Nephron progenitor cell (in vitro differentiated cells): ENCODE data around the gene COL9A3.
A peak's percentile ranks its signal among the peaks of the same experiment; 100 is the strongest.

ENCODE experiments used
- DNase-seq: peaks from one replicate; pipeline ENCODE4 v3.0.0; 2021
- H3K27ac Mint-ChIP-seq: 2 replicates; pipeline ENCODE4 v1.8.0; 2021; ENCODE audit warnings: mild to moderate bottlenecking, moderate library complexity, mixed read lengths
- H3K27me3 Mint-ChIP-seq: 2 replicates; pipeline ENCODE4 v1.8.0; 2021; ENCODE audit warnings: mild to moderate bottlenecking, low read depth, mixed read lengths; ENCODE audit not compliant: poor library complexity
- H3K36me3 Mint-ChIP-seq: 2 replicates; pipeline ENCODE4 v1.8.0; 2021; ENCODE audit warnings: low read depth, mixed read lengths
- H3K4me1 Mint-ChIP-seq: 2 replicates; pipeline ENCODE4 v1.8.0; 2021; ENCODE audit warnings: mixed read lengths
- H3K4me3 Mint-ChIP-seq: 2 replicates; pipeline ENCODE4 v1.8.0; 2021; ENCODE audit warnings: mild to moderate bottlenecking, moderate library complexity, mixed read lengths
- H3K9me3 Mint-ChIP-seq: 2 replicates; pipeline ENCODE4 v1.8.0; 2021; ENCODE audit warnings: mild to moderate bottlenecking, moderate library complexity, mixed read lengths
- CTCF ChIP-seq: fragments of 200-600 bp; sonication (generic); IDR thresholded peaks from 2 replicates; pipeline ENCODE4 v1.5.0; 2021; ENCODE audit warnings: antibody characterized with exemption

COL9A3 gene

GRCh38 chr20:62880935-62881661 is 64.2 kb downstream of the COL9A3 start:
- Mint-ChIP-seq H3K27me3 (peaks cover 12% of the 10 kb centered on the region), H3K9me3 (no peaks in the 10 kb centered on the region), H3K4me1 (peaks cover 47% of the 10 kb centered on the region), H3K27ac (peak overlapping the region; percentile 52), H3K36me3 (peaks cover 30% of the 10 kb centered on the region), H3K4me3 (no peak overlapping the region)
- DNase-seq: no peak
- TF ChIP-seq CTCF: no peak

GRCh38 chr20:62881662-62882395 is 65.0 kb downstream of the COL9A3 start:
- peaks cover 12% of the 10 kb centered on the region for H3K27me3 Mint-ChIP-seq
- no peak for TF ChIP-seq CTCF
- H3K4me3 Mint-ChIP-seq: no peak overlapping the region
- H3K36me3 Mint-ChIP-seq: peaks cover 37% of the 10 kb centered on the region
- no peaks in the 10 kb centered on the region for H3K9me3 Mint-ChIP-seq
- DNase-seq: no peak
- peaks cover 47% of the 10 kb centered on the region for H3K4me1 Mint-ChIP-seq
- H3K27ac Mint-ChIP-seq: no peak overlapping the region

GRCh38 chr20:62882426-62882825 is 65.6 kb downstream of the COL9A3 start:
- no peak for TF ChIP-seq CTCF
- Mint-ChIP-seq H3K36me3 (peaks cover 43% of the 10 kb centered on the region), H3K4me1 (peaks cover 50% of the 10 kb centered on the region), H3K9me3 (no peaks in the 10 kb centered on the region), H3K27ac (no peak overlapping the region), H3K27me3 (peaks cover 12% of the 10 kb centered on the region), H3K4me3 (no peak overlapping the region)
- no peak for DNase-seq

- H3K4me3 Mint-ChIP-seq: no peak overlapping the region
- H3K36me3 Mint-ChIP-seq: peaks cover 55% of the 10 kb centered on the region
- DNase-seq: no peak
- H3K27me3 Mint-ChIP-seq: no peaks in the 10 kb centered on the region
- no peaks in the 10 kb centered on the region for H3K9me3 Mint-ChIP-seq
- H3K27ac Mint-ChIP-seq: peak overlapping the region; percentile 72
- TF ChIP-seq CTCF: no peak
- peaks cover 38% of the 10 kb centered on the region for H3K4me1 Mint-ChIP-seq
Measured at GRCh38 chr20:62884556-62884955, 67.7 kb downstream of the COL9A3 start.

GRCh38 chr20:62885046-62885895 is 68.4 kb downstream of the COL9A3 start:
- H3K4me3 Mint-ChIP-seq: no peak overlapping the region
- no peaks in the 10 kb centered on the region for H3K9me3 Mint-ChIP-seq
- peaks cover 62% of the 10 kb centered on the region for H3K36me3 Mint-ChIP-seq
- peaks cover 38% of the 10 kb centered on the region for H3K4me1 Mint-ChIP-seq
- H3K27me3 Mint-ChIP-seq: no peaks in the 10 kb centered on the region
- peak overlapping the region; percentile 39 for H3K27ac Mint-ChIP-seq
- DNase-seq: no peak
- TF ChIP-seq CTCF: no peak
